ENCODE measurements around the gene KNL1.
"Not testable (repeated sequence)": the region's sequence is repeated elsewhere in the genome, so short reads cannot be mapped to it uniquely, and the experiment has no call there.

The KNL1 gene

GRCh38 chr15:40582726-40583246 is 11.3 kb upstream of the KNL1 start:
- no peak for DNase-seq

GRCh38 chr15:40584191-40584590 is 9.9 kb upstream of the KNL1 start:
- DNase-seq = no peak

- DNase-seq = peak; percentile 8
These were observed 3.4 kb upstream of the KNL1 start for GRCh38 chr15:40590667-40591050.

GRCh38 chr15:40591389-40591788 is 2.7 kb upstream of the KNL1 start:
- no peak for DNase-seq

- DNase-seq = no peak
These were observed 884 bp upstream of the KNL1 start for GRCh38 chr15:40593165-40593564.

- no peak for DNase-seq
These were observed 384 bp downstream of the KNL1 start for GRCh38 chr15:40594429-40594836.

- DNase-seq = no peak
These were observed 1.2 kb downstream of the KNL1 start for GRCh38 chr15:40595219-40595618.

- DNase-seq = no peak
These were observed 1.7 kb downstream of the KNL1 start for GRCh38 chr15:40595773-40596172.

- DNase-seq = no peak
These were observed 3.0 kb downstream of the KNL1 start for GRCh38 chr15:40597024-40597423.

- DNase-seq = no peak
These were observed 4.1 kb downstream of the KNL1 start for GRCh38 chr15:40598126-40598525.

GRCh38 chr15:40598672-40599071 is 4.6 kb downstream of the KNL1 start:
- DNase-seq = no peak

GRCh38 chr15:40600956-40601355 is 6.9 kb downstream of the KNL1 start:
- DNase-seq = no peak

- no peak for DNase-seq
These were observed 9.9 kb downstream of the KNL1 start for GRCh38 chr15:40603935-40604334.

GRCh38 chr15:40613080-40613479 is 19.0 kb downstream of the KNL1 start:
- no peak for DNase-seq

- no peak for DNase-seq
These were observed 24.0 kb downstream of the KNL1 start for GRCh38 chr15:40618023-40618422.

- no peak for DNase-seq
These were observed 24.9 kb downstream of the KNL1 start for GRCh38 chr15:40618906-40619305.

GRCh38 chr15:40623361-40623760 is 29.3 kb downstream of the KNL1 start:
- no peak for DNase-seq

- no peak for DNase-seq
These were observed 36.3 kb downstream of the KNL1 start for GRCh38 chr15:40630313-40630712.

- no peak for DNase-seq
These were observed 39.1 kb downstream of the KNL1 start for GRCh38 chr15:40633178-40633577.

GRCh38 chr15:40637221-40637745 is 43.2 kb downstream of the KNL1 start:
- no peak for DNase-seq

- DNase-seq = no peak
These were observed 45.6 kb downstream of the KNL1 start for GRCh38 chr15:40639677-40640076.

GRCh38 chr15:40647523-40647922 is 53.5 kb downstream of the KNL1 start:
- no peak for DNase-seq

- DNase-seq = no peak
These were observed 56.4 kb downstream of the KNL1 start for GRCh38 chr15:40650479-40650878.

- no peak for DNase-seq
These were observed 66.6 kb downstream of the KNL1 start for GRCh38 chr15:40660686-40661085.

- no peak for DNase-seq
These were observed 70.9 kb downstream of the KNL1 start for GRCh38 chr15:40664909-40665308.

GRCh38 chr15:40676290-40676689 is 82.2 kb downstream of the KNL1 start:
- not testable (repeated sequence) for DNase-seq

All from NCI-H226 (cell line).